Suprapubic skin (tissue), 4 donors: ENCODE data around the gene PPP1CA. TPM values are rescaled to one million over a fixed set of nuclear protein-coding genes. Genes with fewer than 3 reads are reported as not detected.

Source experiments
- DNase-seq, 2 donors: peaks; one replicate each; pipeline ENCODE4 v3.0.0-alpha.2; 2019; ENCODE audit warnings: low spot score in 2 of 2
- H3K27ac ChIP-seq: fragments of 200-600 bp; sonication (generic); one replicate; pipeline ENCODE4 v1.5.1; 2019
- H3K27me3 ChIP-seq: fragments of 200-600 bp; sonication (generic); one replicate; pipeline ENCODE4 v1.5.1; 2019
- H3K36me3 ChIP-seq: fragments of 200-600 bp; sonication (generic); one replicate; pipeline ENCODE4 v1.5.1; 2019
- H3K4me1 ChIP-seq: fragments of 200-600 bp; sonication (generic); one replicate; pipeline ENCODE4 v1.5.1; 2019
- H3K4me3 ChIP-seq: fragments of 200-600 bp; sonication (generic); one replicate; pipeline ENCODE4 v1.5.1; 2019; ENCODE audit warnings: mild to moderate bottlenecking
- H3K9me3 ChIP-seq: fragments of 200-600 bp; sonication (generic); one replicate; pipeline ENCODE4 v1.5.1; 2019
- CTCF ChIP-seq, 2 donors: fragments of 200-600 bp in 1 of 2; fragments of 450-650 bp in 1 of 2; sonication (generic) in 1 of 2; IDR thresholded peaks; one replicate each; pipeline ENCODE4 v1.5.1; 2016 to 2019; ENCODE audit warnings: antibody characterized with exemption in 2 of 2, mild to moderate bottlenecking in 1 of 2, moderate library complexity in 1 of 2
- EP300 ChIP-seq: sonication (generic); formaldehyde crosslinking; IDR thresholded peaks from one replicate; pipeline ENCODE4 v1.6.1; 2017; ENCODE audit warnings: antibody characterized with exemption
- POLR2A ChIP-seq, 2 donors: fragments of 450-650 bp; IDR thresholded peaks; one replicate each; pipeline ENCODE4 v1.6.1; 2017; ENCODE audit warnings: antibody characterized with exemption in 2 of 2, mild to moderate bottlenecking in 2 of 2, moderate library complexity in 2 of 2
- POLR2AphosphoS5 ChIP-seq, 3 donors: sonication (generic); formaldehyde crosslinking; IDR thresholded peaks; one replicate each; pipeline ENCODE4 v1.6.1; 2017; ENCODE audit warnings: antibody characterized with exemption in 3 of 3
- WGBS: methylation state at CpG from one replicate; pipeline ENCODE4 v1.1.5; 2018; 5-methylcytosine and 5-hydroxymethylcytosine counted together
- total RNA-seq, 4 donors: library from RNA; depleted of rRNA; stranded (reverse); fragments of >200 nt; gene quantifications; one replicate each; pipeline ENCODE4 v1.1.0, GENCODE V29; 2016

The PPP1CA gene
- total RNA-seq, 4 donors from 2014 or later = 75.6 to 158 (median 121) TPM

DNA sequence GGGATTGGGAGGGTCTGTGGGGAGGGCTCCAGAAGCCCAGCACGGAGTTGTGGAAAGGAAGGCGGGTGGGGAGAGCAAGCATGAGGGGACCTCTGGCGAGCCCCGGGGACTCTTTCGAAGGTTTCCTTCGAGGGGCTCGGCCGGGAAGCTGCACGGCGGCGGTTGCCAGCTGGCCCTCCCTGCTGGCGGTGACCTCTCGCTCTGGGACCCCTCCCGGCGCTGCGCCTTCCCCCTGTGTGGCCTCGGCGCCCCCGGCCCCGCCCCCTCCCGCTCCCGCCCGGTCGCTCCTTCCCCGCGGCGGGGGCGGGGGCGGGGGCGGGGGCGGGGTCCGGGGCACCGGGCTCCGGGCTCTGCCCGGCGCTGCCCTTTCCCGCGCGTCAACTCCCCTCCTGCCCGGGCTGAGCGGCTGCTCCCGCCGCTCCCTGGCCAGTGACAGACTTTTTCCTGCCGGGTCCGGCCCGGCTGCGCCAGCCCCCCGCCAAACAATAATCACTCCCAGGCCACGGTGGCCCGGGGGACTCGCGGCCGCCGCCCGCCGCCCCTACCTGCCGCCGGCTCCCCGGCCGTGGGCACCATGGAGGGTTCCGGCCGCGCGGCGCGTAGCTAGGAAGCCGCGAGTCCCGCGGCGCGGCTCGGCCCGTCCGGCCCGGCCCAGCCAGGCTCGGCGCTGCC lies 29.2 kb downstream of the PPP1CA start:
- no peaks in the 10 kb centered on the region for H3K36me3 ChIP-seq
- no peaks in the 10 kb centered on the region for H3K9me3 ChIP-seq
- H3K27me3 ChIP-seq = no peaks in the 10 kb centered on the region
- peaks cover 80% of the 10 kb centered on the region for H3K4me1 ChIP-seq
- 4% methylated on average over 10 of the region's 78 CpGs for WGBS
- DNase-seq = no peak
- H3K4me3 ChIP-seq = peak overlapping the region; percentile 93
- H3K27ac ChIP-seq = peak overlapping the region; percentile 97
- no peak for TF ChIP-seq CTCF (IDR thresholded peaks at IDR 0.05)
- peak in 1 of 2 donors; percentile 44 for TF ChIP-seq POLR2A (IDR thresholded peaks at IDR 0.05)

GRCh38 chr11:67371911-67372320 lies 29.7 kb downstream of the PPP1CA start:
- Histone ChIP-seq H3K27ac (peak overlapping the region; percentile 97), H3K36me3 (no peaks in the 10 kb centered on the region), H3K27me3 (no peaks in the 10 kb centered on the region), H3K4me1 (peaks cover 86% of the 10 kb centered on the region), H3K4me3 (peak overlapping the region; percentile 93), H3K9me3 (no peaks in the 10 kb centered on the region)
- WGBS = 33% methylated on average over 6 of the region's 16 CpGs
- DNase-seq = no peak
- TF ChIP-seq CTCF (IDR thresholded peaks at IDR 0.05) (no peak), EP300 (no peak), POLR2A (IDR thresholded peaks at IDR 0.05) (no peak), POLR2AphosphoS5 (IDR thresholded peaks at IDR 0.05) (no peak)

GRCh38 chr11:67371189-67371910 lies 30.3 kb downstream of the PPP1CA start:
- H3K4me1 ChIP-seq = peaks cover 92% of the 10 kb centered on the region

GRCh38 chr11:67370351-67371076 lies 31.1 kb downstream of the PPP1CA start:
- H3K27ac ChIP-seq = peak overlapping the region; percentile 18
- TF ChIP-seq POLR2A (IDR thresholded peaks at IDR 0.05) (no peak), CTCF (IDR thresholded peaks at IDR 0.05) (no peak), POLR2AphosphoS5 (IDR thresholded peaks at IDR 0.05) (no peak)
- peaks cover 93% of the 10 kb centered on the region for H3K4me1 ChIP-seq
- WGBS = 57% methylated on average over 13 of the region's 14 CpGs
- no peak overlapping the region for H3K4me3 ChIP-seq
- DNase-seq = no peak
- H3K9me3 ChIP-seq = no peaks in the 10 kb centered on the region
- H3K27me3 ChIP-seq = no peaks in the 10 kb centered on the region
- peaks cover 3% of the 10 kb centered on the region for H3K36me3 ChIP-seq

More at GRCh38 chr11:67371189-67371910, 30.3 kb downstream of the PPP1CA start:
- Histone ChIP-seq H3K36me3 (no peaks in the 10 kb centered on the region), H3K4me3 (peak overlapping the region; percentile 93), H3K27me3 (no peaks in the 10 kb centered on the region), H3K9me3 (no peaks in the 10 kb centered on the region), H3K27ac (peak overlapping the region; percentile 18)
- no peak for DNase-seq
- TF ChIP-seq CTCF (IDR thresholded peaks at IDR 0.05) = peak; percentile 17 to 51
- no peak for TF ChIP-seq POLR2AphosphoS5 (IDR thresholded peaks at IDR 0.05)
- TF ChIP-seq EP300 = no peak
- no peak for TF ChIP-seq POLR2A (IDR thresholded peaks at IDR 0.05)
- WGBS = 44% methylated on average over 8 of the region's 8 CpGs

DNA sequence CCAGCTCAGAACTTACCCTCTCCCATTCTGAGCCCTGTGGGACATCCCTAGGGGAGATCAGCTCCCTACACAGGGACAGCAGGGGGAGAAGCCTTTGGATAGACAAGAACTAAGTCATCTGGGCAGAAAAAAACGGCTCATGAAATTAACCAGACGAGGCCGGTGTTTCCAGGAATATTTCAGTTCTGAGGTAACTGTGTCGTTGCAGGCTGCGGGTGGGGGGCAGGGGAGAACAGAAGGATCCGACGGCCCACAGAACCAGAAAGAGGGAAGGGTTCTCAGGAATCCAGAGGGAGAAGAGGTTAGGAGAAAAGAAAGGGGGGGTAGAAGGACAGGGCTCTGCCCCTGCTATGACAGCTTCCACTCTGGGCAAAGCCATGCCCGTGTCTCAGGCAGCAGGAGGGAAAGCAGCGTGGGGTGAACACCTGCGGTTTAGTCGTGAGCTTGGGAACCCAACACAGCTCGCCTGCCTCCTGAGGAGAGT lies 31.8 kb downstream of the PPP1CA start:
- WGBS = 54% methylated on average over 12 of the region's 12 CpGs
- Histone ChIP-seq H3K4me3 (no peak overlapping the region), H3K4me1 (peaks cover 89% of the 10 kb centered on the region), H3K9me3 (no peaks in the 10 kb centered on the region), H3K27me3 (no peaks in the 10 kb centered on the region), H3K27ac (no peak overlapping the region), H3K36me3 (peaks cover 3% of the 10 kb centered on the region)
- DNase-seq = no peak
- TF ChIP-seq POLR2AphosphoS5 (IDR thresholded peaks at IDR 0.05) (no peak), POLR2A (IDR thresholded peaks at IDR 0.05) (no peak), CTCF (IDR thresholded peaks at IDR 0.05) (no peak)
